ENCODE results near the gene NUTM2B. TPM values are rescaled to one million over a fixed set of nuclear protein-coding genes. Genes with fewer than 3 reads are reported as not detected.
"Not testable (repeated sequence)": the region's sequence is repeated elsewhere in the genome, so short reads cannot be mapped to it uniquely, and the experiment has no call there.

Gene NUTM2B, protein sequence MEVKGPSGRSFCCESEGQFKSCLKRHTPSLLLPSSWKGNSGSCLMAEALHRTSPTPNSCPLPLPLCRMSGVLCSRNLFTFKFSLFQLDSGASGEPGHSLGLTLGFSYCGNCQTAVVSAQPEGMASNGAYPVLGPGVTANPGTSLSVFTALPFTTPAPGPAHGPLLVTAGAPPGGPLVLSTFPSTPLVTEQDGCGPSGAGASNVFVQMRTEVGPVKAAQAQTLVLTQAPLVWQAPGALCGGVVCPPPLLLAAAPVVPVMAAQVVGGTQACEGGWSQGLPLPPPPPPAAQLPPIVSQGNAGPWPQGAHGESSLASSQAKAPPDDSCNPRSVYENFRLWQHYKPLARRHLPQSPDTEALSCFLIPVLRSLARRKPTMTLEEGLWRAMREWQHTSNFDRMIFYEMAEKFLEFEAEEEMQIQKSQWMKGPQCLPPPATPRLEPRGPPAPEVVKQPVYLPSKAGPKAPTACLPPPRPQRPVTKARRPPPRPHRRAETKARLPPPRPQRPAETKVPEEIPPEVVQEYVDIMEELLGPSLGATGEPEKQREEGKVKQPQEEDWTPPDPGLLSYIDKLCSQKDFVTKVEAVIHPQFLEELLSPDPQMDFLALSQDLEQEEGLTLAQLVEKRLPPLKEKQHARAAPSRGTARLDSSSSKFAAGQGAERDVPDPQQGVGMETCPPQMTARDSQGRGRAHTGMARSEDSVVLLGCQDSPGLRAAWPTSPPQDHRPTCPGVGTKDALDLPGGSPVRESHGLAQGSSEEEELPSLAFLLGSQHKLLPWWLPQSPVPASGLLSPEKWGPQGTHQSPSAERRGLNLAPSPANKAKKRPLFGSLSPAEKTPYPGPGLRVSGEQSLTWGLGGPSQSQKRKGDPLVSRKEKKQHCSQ
- under 1 TPM; 0.73 to 0.88 TPM for total RNA-seq
- long read RNA-seq: 0 reads

DNA sequence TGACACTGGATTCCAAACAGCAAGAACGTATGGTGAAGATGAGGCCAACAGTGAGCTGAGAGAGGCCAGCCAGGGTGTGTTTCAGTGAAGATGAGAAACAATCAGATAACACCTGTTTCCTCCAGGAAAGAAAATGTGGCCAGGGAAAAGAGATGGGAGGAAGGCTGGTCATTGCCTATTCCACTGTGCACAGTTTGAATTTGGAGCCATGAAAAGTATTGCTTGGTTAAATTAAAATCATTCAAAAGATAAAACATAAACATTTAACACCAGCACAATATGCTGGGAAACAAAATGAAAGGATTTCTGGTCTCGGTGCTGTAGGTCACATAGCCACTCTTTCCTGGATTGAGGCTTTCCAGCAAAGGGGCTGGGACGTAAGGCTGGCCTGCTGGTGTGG, at the start of gene NUTM2B:
NUTM2B (plus strand) TSS at position 301 of the 400 bp plus-strand sequence. CDS start 383 bp downstream, outside the sequence.
- ATAC-seq; DNase-seq; intact Hi-C loops (cut with DNase I): not testable (repeated sequence)

DNA sequence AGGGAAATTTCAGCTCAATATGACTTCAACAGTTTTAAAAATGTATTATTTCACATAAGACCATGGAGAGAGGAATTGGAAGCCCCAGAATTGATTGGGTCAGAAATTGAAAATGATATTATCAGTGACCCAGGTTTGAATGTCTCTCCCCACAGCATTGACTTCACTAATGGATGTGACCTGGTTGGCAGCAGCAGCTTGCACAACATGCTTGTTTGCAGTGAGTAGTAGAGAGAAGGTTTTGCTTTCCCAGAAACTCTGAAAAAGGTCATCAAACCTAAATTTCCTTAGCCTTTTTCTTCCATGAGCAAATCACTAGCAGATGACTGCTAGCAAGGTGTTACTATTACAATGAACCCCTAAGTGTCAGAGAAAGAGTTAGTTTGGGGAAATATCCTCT, 39.7 kb upstream of the NUTM2B start:
- DNase-seq; intact Hi-C loops (cut with DNase I); ATAC-seq: not testable (repeated sequence)

DNA sequence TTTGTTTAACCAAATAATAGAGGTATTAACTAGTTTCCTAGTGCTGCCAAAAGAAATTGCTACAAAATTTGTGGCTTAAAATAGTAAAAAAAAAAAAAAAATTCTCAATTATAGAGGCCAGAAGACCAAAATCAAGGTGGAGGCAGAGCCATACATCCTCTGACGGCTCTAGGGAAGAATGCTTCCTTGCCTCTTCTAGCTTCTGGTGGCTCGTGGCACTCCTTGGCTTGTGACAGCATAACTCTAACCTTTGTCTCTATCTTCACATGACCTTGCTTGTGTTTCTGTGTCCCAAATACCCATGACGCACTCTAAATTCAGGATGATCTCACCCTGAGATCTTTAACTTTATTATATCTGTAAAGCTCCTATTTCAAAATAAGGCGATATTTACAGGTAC, 38.3 kb upstream of the NUTM2B start:
- DNase-seq; intact Hi-C loops (cut with DNase I); ATAC-seq: not testable (repeated sequence)

DNA sequence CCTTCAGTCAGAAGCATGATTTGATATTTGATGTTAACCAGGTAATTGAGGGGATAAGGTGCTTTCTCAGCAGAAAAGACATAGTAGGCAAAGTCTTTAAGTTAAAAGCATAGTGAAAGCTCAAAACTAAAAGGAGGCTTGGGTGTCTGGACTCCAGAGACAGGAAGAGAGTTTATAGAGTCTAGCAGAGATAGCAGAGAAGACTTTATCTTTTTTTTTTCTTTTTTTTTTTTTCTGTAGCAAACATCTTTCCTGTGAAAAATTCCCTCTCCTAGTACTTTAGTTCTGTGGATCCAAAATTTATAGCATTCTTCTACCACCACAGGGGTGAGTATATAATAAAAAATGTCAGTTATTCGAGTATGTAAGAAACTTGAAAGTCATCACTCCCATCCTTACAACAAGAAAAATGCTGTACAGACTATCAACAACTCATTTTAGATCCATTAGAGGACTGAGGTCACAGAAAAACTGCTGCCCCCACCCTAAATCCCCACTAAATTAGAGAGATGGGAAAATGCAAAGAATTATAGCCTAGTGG, 33.7 kb upstream of the NUTM2B start:
- ATAC-seq: not testable (repeated sequence)

DNA sequence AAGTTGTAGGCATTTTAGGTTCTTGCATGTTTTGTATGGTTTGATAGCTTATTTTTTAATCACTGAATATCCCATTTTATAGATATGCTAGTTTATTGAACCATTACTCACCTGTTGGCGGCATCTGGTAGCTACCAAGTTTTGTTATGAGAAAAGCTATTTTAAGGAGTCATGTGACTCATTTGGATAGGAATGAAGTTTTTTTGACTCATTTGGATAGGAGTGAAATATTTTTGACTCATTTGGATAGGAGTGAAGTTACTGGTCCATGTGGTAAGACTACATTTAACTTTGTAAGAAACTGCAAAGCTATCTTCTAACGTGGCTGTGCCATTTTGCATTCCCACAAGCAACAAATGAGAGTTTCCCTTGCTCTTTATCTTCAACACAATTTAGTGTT, 28.1 kb upstream of the NUTM2B start:
- DNase-seq; ATAC-seq; intact Hi-C loops (cut with DNase I): not testable (repeated sequence)

More for the DNA sequence above, 33.7 kb upstream of the NUTM2B start:
- intact Hi-C loops (cut with DNase I); DNase-seq: not testable (repeated sequence)

DNA sequence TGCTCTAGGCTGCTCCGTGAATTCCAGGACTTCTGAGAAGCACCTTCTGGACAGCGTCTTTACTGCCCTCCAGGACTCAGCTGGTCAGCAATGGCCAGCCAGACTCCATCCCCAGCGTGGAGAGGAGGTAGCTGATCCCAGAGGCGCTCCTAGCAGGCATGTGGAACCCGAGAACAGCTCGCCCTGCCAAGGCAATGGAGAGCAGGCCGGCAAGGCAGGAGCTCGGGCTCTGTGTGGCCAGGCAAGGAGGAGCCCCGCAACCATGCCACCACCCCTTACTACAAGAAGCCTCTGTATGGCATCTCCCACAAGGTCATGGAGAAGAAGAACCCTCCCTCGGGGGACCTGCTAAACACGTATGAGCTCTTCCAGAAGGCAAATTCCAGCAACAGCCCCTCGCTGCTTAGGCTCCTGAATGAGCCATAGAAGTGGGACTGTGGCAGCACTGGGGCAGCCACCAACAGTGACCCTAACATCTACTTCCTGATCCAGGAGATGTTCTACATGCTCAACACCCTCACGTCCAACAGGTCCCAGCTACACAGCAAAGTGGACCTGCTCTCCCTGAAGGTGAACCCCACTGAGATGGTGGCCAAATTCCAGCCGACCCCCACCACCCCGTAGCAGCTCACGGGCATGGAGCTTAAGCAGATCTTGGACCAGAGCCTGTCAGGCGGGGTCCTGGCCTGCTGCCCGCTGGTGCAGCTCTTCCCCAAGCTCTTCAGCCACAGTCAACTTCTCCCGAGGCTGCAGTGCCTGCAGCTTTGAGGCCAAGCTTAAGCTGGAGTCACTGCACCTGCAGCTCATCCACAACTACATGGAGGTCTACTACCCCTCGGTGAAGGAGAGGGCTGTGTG, 19.8 kb upstream of the NUTM2B start:
- DNase-seq; intact Hi-C loops (cut with DNase I); ATAC-seq: not testable (repeated sequence)

DNA sequence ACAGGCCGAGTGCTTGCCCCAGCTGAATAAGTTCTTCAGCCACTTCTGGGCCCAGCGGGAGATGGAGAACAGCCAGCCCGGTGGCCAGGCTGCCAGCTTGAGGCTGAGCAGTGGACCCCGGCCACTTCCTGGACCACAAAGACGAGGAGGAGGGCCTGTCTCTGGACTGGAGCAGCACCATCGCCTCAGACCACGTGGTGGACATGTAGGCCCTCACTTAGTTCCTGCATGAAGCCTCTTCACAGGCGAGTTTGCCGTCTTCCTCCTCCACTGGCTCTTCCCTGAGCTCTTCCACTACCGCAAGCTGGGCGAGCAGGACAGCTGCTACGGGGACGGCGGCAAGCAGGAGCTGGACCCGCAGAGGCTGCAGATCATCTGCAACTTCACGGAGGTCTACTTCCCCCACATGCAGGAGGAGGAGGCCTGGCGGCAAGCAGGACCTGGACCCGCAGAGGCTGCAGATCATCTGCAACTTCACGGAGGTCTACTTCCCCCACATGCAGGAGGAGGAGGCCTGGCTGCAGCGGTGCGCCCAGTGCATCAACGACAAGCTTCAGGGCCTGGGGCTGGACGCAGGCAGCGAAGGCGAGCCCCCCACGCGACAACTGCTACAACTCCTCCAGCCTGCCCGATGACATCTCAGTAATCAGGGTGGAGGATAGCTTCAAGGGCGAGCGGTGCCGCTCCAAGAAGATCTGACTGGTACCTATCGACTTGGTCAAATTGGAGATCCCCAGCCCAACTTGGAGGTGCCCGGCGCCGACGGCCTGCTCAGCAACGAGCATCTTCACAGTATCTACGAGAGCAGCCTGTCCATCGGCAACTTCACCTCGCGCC, 18.9 kb upstream of the NUTM2B start:
- DNase-seq; intact Hi-C loops (cut with DNase I); ATAC-seq: not testable (repeated sequence)

DNA sequence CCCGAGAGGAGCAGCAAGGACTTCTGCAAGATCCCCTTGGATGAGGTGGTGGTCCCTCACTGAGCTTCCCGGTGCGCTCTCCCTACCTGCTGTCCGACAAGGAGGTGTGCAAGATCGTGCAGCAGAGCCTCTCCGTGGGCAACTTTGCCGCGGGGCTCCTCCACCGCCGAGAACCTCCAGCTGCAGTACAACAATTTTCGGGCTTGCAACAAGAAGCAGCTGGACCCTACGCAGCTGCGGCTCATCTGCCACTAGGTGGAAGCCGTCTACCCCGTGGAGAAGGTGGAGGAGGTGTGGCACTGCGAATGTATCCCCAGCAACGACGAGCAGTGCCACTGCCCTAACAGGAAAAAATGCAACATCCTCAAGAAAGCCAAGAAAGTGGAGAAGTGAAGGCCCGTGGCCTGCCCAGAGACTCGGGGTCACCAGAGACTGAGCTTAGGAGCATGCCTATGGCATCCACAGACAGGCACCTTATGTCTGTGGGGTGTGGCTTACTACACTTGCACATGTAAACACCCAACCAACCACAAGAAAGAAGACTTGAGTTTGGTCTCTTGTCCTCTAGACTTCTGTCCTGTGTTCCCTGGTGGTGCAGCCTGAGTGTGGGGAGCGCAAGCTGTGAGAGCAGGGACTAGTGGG, 17.9 kb upstream of the NUTM2B start:
- intact Hi-C loops (cut with DNase I); DNase-seq: not testable (repeated sequence)
- ATAC-seq: peak; percentile 61 to 73

DNA sequence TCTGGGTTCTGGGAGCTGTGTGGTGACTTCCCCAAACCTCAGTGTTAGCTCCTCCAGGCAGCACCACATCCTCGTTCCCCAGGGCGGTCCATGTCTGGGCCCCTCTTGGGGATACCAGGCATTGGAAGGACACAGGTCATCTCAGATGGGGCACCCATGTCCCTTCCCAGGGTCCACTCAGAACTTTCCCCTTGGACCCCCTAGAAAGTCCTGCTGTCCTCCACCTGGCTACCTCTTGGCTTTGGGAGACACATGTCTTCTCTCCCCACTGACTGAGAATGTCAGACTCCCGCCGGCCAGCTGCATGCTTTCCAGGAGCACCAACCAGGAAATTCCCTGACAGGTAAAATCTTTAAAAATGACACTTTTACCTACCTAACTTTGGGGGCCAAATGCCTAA, 16.4 kb upstream of the NUTM2B start:
- DNase-seq; intact Hi-C loops (cut with DNase I); ATAC-seq: not testable (repeated sequence)

DNA sequence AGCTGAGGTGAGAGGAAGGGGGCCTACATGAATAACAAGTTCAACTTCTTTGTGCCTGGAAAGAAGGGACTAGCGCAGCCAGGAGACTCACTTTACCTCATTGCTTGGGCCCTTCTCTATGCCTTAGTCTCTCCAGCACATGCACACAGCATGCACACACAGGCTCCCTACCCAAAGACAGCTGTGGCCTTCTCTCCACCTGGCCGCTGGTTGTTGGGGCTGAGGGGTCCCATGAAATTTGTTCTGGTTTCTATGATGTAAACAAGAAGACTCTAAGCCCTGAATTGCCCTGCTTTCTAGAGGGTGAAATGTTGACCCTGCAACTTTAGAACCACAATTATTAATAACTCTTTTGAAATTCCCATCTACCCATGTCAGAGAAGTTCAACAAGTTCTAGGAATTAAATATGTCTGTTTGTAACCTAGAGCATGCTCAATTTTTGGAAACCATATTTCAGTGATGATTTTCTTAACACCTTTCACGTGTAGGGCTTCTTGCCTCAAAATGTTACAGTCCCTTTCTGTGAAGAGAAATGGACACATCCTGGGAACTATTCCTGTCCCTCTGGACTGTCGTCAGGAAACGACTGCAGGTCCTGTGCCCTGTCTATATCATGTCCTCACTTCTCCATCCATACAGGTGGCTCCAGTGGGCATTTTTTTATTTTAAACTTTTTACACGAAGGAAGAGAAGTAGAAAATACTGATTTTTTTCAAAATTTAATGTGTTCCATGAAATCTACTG, 15.4 kb upstream of the NUTM2B start:
- intact Hi-C loops (cut with DNase I); ATAC-seq; DNase-seq: not testable (repeated sequence)

DNA sequence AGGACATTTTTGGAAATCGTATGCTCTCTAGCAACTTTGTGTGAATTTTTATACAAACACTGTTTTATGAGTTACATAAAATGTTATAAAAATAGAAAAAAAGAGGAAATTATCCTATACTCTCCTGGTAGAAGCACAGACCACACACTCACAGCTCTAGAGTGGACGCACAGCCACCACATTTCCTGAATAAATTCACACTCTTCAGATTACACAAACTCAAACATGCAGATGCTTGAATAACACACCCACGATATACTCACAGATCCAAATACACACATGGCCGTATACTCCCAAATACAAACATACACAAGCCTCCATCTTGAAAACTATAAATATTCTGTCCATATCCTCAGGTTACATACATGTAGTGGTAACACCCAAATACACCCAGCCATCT, 14.2 kb upstream of the NUTM2B start:
- DNase-seq; ATAC-seq; intact Hi-C loops (cut with DNase I): not testable (repeated sequence)

DNA sequence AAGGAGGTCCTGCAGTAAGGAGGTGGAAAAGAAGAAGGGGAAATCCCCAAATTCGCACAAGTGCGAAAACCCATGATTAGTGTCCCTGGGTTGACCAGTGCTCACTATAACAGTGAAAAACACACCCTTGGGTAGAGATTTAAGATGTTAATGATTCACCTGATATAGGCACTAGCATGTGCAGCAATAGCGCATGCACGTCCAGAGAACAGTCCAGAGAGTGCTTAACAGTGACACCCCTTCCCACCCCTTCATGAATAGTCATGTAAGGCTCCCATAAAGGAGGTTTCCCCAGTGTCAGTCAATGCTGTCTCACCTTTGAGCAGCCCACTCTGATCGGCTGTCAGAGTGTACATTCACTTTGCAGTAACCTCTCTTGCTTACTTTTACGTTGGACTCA, 6.4 kb upstream of the NUTM2B start:
- ATAC-seq; intact Hi-C loops (cut with DNase I); DNase-seq: not testable (repeated sequence)

DNA sequence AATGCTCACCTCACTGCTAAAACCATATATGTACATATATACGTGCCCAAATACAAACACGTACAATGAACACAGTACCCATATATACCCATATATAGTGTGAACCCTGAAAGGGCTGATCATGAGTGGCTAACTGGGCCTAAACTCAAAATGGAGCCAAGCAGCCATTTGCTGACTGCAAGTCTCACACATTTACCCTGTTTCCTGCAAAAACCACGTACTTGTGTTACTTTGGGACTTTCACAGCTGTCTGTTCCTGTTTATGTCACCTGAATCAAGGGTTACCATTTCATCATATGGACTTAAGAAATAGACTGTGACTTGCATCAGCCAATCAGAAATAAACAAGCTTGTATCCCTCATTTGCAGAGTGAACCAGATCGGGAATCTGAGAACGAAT, 5.9 kb upstream of the NUTM2B start:
- ATAC-seq; intact Hi-C loops (cut with DNase I): not testable (repeated sequence)

DNA sequence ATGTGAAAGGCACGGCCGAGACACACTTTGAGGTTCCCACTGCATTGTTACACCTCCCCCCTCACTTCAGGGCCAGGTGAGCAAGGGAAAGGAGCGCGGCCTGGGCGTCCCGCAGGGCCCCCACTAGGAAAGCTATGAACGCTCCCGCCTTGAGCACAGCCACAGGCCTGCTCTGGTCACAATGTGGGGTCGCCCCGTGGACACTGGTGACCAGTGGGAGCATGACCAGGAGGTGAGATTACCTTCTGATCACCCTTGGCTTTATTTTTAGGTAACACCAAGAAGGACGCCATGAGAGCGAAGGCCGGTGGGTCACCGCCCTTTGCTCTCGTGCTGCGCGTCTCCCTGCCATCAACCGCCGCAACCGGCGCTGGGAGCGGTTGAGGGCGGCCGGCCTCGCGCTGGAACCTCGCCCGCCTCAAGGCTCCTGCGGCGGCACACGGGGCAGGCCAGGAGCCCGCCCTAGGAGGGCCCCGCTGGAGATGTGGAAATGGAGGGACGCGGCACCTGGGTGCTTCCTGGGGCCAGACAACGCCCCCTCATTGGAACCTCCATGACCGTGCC, 2.6 kb upstream of the NUTM2B start:
- DNase-seq; intact Hi-C loops (cut with DNase I); ATAC-seq: not testable (repeated sequence)

More for the DNA sequence above, 5.9 kb upstream of the NUTM2B start:
- DNase-seq: not testable (repeated sequence)

DNA sequence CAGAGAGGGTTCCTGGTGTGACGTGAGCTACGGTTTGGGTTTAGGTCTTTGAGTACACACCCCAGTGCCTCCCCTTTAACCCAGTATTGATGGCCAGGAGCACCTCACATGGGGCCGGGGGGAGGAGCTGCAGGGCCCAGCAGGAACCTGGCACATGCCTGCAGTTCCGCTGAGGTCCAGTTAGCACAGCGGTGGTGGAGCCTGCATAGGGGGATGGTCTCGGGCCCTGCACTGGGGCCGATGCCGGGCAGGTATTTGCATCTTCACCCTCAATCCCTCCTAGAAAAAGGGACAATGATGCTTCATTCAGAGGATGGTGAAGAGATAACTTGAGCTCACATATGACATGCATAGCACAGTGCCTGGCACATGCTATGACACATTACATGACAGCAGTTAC, 4.0 kb downstream of the NUTM2B start:
- ATAC-seq; intact Hi-C loops (cut with DNase I); DNase-seq: not testable (repeated sequence)

DNA sequence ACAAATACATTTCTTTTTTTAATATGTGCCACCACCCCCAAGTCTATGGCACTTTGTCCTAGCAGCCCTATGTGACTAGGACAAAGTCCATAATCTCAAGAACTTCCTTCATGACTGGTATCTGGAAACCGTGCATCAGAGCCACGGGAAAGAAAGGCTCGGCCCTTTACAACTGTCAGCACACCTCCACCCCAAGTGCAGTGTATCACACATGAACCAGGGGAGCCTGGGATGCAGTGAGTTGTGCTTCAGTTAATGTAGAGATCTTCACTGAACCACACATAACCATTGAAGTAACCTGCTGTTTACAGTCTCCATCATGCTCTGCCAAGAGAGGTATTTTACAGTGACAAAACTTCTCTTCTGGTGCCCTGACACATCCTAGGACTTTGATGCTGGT, 11.9 kb downstream of the NUTM2B start:
- DNase-seq; intact Hi-C loops (cut with DNase I); ATAC-seq: not testable (repeated sequence)

Data from left cardiac atrium (tissue), 4 donors.